ENCODE measurements around the gene VWA8.
"Not testable (repeated sequence)": the region's sequence is repeated elsewhere in the genome, so short reads cannot be mapped to it uniquely, and the experiment has no call there.

VWA8 gene

DNA sequence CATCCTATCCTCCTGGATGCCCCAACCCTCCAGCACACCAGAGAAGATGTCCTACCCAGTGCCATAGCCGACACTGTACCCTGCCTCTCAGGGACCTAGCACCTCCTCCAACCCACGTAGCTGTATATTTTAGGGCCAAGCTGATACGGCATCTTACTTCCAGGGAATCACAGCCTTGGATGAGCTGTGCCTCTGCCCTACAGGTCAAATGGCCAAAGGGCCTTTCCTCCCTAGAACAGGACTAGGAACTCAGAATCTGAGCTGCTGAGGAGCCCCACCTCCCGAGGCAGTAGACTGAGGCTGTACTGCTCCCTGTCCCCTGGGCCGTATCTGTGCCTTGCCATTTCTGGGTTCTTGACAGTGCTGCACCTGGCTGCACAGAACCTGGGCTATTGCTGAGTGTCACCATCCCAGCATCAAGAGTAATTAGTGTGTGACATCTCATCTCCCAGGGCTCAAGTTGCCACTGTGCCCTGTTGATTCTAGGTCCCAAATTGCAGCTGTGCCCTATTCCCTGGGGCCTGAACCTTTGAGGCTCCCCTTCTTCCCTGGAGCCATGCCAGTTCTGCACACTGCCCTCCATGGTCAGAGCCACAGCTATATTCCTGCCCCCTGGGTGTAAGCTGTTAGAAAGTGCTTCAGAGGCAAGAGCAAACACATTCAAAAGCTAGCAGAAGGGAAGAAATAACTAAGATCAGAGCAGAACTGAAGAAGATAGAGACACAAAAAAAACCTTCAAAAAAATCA is 41.0 kb downstream of the VWA8 start:
- no peak for DNase-seq

- no peak for DNase-seq
Measured at GRCh38 chr13:41919031-41919740, 41.7 kb downstream of the VWA8 start.

DNA sequence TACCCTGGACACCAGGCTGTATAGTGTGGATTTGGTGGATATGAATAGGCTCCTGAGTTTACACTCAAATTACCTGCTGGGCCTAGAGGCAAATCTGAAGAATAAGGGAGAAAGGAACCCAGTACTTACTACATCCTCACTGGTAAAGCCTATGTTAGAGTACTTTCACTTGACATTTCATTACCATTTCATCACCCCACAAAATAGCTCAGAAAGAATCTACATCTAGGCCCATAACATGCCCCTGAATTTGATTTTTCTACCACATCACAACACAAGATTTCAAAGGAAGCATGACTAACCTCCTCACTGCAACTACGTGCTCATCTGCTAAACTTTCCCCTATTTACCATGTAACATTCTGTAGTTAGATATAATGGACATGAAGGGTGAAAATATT is 43.3 kb downstream of the VWA8 start:
- DNase-seq, result no peak

DNA sequence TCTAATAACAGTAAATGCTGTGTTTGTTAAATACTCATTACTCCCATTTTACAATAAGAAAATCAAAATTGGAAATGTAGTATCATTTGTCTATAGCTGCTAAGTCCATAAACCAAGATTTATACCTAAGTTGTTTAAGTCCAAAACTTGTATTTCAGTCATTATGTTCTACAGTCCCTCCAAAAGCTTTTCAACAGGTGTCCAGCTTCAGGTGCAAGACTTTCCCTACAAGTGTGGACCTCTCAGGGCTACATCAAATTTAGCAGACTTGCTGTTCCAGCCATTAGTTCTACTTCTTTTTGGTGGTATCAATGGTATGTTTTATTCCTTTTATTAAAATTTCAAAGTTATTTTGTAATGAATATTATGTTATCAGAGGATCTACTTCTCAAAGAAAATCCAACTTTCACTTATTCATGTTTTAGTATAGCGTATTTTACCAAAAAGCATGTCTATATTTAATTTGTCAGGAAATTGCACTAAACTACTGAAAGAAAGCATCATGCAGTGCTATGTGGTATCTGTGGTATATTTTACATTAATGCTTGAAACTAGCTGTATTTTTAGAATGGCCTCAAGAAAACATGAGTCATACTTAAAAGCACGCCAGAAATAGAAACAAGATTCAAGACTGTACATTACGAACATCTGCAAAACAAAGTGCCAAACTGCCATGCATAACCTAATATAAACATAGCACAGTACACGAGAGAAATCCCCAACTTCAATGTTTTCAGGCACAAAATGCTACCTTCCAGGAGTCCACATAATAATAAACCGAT is 44.5 kb downstream of the VWA8 start:
- peak; percentile 30 for DNase-seq

- DNase-seq, result no peak
Measured at GRCh38 chr13:41915081-41915480, 45.8 kb downstream of the VWA8 start.

GRCh38 chr13:41914552-41914951 is 46.4 kb downstream of the VWA8 start:
- DNase-seq, result no peak

GRCh38 chr13:41909506-41909905 is 51.4 kb downstream of the VWA8 start:
- DNase-seq, result no peak

DNA sequence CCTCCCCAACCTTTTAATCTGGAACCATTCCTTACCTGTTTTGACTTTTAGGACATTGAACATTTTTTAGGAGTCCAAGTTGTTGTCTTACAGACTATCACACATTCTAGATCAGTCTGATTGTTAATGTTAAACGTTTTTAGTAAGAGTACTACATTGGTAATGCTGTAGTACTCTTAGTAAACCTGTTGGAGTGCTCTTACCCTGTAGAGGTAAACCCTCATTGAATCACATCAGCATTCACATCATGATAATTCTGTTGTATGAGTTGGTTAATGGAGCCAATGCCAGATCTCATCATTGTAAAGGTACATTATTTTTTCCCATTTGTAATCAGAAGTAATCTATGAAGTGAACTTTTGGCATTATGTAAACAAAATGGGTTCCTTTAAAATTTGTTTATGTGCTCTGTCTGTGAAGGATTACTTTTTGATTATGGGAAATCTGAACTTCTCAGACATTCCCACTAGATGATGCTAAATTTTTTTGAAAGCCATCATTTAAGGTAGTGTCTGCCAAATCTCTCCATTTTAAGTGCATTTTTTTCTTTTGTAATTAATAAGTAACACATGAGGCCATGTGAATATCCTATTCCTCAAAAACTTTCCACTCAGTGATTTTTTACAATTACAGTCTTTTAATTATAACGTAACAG is 55.2 kb downstream of the VWA8 start:
- DNase-seq, result peak; percentile 1

DNA sequence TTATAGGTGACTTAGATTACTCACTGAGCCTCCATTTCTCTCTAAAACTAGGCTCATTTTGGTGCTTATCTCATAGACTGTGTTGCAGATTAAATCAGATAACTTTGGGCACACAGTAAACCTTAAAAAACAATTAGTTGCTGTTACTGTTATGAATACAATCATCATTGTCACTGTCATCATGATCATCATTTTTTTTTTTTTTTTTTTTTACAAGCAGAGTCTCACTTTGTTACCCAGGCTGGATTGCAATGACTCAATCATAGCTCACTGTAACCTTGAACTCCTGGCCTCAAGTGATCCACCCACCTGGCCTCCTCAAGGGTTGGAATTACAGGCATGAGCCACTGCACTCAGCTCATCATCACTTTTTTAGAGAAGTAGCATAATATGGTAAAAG is 60.0 kb downstream of the VWA8 start:
- DNase-seq, result no peak

- not testable (repeated sequence) for DNase-seq
Measured at GRCh38 chr13:41898411-41898810, 62.5 kb downstream of the VWA8 start.

GRCh38 chr13:41897126-41897525 is 63.8 kb downstream of the VWA8 start:
- no peak for DNase-seq

DNA sequence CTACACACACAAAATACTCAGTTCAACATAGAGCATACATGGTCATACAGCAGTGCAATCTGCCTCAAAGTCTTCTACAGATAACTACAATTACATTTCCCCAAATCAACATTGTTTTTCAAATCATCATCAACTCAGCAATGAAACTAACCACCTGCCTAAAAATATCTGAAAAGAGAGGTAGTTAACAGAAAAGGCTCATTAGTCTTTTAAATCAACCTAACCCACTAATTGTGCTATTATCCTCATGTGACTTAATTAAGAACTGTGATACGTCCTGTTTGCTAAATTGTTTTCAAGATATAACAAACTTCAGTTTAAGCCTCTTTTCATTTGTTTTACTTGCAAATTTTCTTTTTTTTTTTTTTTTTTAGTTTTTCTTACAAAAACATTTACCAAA is 65.4 kb downstream of the VWA8 start:
- DNase-seq, result no peak

DNA sequence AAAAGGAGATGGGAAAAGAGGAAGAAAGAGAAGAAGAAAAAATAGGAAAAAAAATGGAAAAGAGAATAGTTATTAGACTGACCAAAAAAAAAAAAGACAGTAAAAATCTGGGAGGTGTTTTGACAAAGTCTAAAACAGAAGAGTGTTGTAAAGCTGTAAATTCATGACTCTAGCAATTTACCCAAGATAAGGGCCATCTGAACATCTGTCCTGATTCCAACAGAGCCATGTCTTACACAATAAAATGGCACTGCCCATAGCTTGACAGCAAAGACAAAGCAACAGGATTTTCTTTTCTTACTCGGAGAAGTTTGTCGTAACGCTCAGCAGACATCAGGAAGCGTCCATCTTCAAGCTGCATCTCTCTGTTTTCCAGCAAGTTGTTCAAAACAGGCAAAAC is 69.8 kb downstream of the VWA8 start:
- no peak for DNase-seq

DNA sequence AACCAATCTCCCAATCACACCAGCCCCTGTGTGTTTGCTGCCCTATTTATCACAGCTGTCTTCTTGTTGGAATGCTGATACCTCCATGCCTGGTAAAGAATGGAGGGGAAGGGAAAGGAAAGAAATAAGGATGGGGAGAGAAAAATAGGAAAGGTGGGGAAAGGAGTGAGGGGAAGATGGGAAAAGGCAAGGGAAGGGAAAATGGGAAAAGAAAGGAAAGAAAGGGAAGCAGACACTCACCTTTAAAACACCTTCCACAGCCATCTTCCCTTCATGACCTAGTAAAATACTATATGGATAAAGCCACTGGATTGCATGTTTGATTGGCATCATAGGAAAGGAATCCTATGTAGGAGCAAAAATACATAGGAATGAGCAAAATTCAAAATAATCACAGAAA is 77.8 kb downstream of the VWA8 start:
- DNase-seq, result no peak

DNA sequence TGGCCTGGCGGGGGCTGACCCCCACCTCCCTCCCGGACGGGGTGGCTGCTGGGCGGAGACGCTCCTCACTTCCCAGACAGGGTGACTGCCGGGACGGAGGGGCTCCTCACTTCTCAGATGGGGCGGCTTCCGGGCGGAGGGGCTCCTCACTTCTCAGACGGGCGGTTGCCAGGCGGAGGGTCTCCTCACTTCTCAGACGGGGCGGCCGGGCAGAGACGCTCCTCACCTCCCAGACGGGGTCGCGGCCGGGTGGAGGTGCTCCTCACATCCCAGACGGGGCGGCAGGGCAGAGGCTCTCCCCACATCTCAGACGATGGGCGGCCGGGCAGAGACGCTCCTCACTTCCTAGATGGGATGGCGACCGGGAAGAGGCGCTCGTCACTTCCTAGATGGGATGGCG is 79.0 kb downstream of the VWA8 start:
- DNase-seq, result not testable (repeated sequence)

GRCh38 chr13:41880966-41881365 is 79.9 kb downstream of the VWA8 start:
- no peak for DNase-seq

DNA sequence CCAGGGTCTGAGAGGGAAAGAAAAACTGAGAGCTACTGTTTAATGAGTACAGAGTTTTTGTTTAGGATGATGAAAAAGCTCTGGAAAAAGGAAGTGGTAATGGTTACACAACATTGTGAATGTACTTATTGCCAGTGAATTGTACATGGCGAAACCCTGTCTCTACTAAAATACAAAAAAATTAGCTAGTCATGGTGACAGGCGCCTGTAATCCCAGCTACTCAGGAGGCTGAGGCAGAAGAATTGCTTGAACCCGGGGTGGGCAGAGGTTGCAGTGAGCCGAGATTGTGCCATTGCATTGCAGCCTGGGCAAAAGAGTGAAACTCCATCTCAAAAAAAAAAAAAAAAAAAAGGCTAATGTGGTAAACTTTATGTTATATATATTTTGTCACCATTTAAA is 96.3 kb downstream of the VWA8 start:
- no peak for DNase-seq

DNA sequence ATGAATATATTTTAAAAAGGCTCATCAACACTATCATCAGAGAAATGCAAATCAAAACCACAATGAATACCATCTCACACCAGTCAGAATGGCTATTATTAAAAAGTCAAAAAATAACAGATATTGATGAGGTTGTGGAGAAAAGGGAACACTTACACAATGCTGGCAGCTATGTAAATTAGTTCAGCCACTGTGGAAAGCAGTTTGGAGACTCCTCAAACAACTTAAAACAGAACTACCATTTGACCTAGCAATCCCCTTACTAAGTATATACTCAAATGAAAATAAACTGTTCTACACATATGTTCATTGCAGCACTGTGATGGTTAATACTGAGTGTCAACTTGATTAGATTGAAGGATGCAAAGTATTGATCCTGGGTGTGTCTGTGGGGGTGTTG is 98.2 kb downstream of the VWA8 start:
- not testable (repeated sequence) for DNase-seq

GRCh38 chr13:41859565-41859964 is 101.3 kb downstream of the VWA8 start:
- DNase-seq, result no peak

GRCh38 chr13:41858780-41859179 is 102.1 kb downstream of the VWA8 start:
- no peak for DNase-seq

- DNase-seq, result no peak
Measured at GRCh38 chr13:41854758-41855157, 106.2 kb downstream of the VWA8 start.

DNA sequence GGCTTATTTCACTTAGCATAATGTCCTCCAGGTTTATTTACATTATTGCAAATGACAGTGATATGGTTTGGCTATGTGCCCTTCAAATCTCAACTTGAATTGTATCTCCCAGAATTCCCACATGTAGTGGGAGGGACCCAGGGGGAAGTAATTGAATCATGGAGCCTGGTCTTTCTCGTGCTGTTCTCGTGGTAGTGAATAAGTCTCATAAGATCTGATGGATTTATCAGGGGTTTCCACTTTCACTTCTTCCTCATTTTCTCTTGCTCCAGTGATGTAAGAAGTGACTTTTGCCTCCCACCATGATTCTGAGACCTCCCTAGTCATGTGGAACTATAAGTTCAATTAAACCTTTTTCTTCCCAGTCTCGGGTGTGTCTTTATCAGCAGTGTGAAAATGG is 109.6 kb downstream of the VWA8 start:
- DNase-seq, result no peak

Measured in DMS 273 treated with DMSO at 0.1 percent for 48 hours (cell line).